Bronchial epithelial cell (primary cell): ENCODE data around the gene MLH3. TPM values are rescaled to one million over a fixed set of nuclear protein-coding genes. Genes with fewer than 3 reads are reported as not detected.

Experiments
- DNase-seq: peaks from one replicate; pipeline ENCODE4 v3.0.0-alpha.2; 2010; ENCODE audit warnings: low read depth
- FAIRE-seq: peaks from 2 replicates; lab custom pipeline; 2011; peaks lifted over from hg19 to GRCh38; lab: Jason Lieb, UNC
- H3K27me3 ChIP-seq: 2 replicates; pipeline ENCODE4 v1.5.1; 2011; ENCODE audit warnings: low read length; ENCODE audit not compliant: control insufficient read depth, insufficient read depth
- H3K36me3 ChIP-seq: 2 replicates; pipeline ENCODE4 v1.5.1; 2011; ENCODE audit warnings: low read length; ENCODE audit not compliant: control insufficient read depth, insufficient read depth
- H3K4me3 ChIP-seq: 2 replicates; pipeline ENCODE4 v1.5.1; 2011; ENCODE audit warnings: mild to moderate bottlenecking, low read depth, low read length, control low read depth
- total RNA-seq: library from RNA; depleted of rRNA; stranded (reverse); fragments of >200 nt; gene quantifications from 2 replicates; pipeline ENCODE4 v1.2.1, GENCODE V29; 2014
- TF ChIP-seq, protein P1 (sequence below): IDR thresholded peaks from 2 replicates; pipeline ENCODE4 v1.5.1; 2011; ENCODE audit warnings: mild to moderate bottlenecking, moderate library complexity, low read length, control low read depth, inconsistent platforms; ENCODE audit not compliant: insufficient read depth, severe bottlenecking

The MLH3 gene
- total RNA-seq, 1 donor from 2014 or later, result 24.0 TPM

DNA sequence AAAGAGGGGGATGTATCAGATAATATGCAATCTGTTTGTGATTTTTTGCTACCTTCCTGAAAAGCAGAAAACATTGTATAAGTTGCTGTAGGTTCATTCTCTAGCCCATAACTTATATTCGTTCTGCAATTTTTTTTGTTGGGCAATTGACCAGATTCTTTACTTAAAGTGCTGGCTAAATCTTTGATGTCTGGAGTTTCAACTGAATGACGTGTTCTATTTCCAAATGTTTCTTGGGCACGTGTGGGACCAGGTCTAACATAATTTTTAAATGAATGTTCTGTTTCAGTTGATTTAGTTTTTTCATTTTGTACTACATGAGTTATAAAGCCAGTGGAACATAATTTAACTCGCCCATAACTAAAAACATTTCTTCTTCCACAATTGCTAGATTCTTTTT, 3.8 kb downstream of the MLH3 start:
- Histone ChIP-seq H3K27me3 (no peaks in the 10 kb centered on the region), H3K36me3 (no peaks in the 10 kb centered on the region), H3K4me3 (no peak overlapping the region)
- TF ChIP-seq, protein P1, sequence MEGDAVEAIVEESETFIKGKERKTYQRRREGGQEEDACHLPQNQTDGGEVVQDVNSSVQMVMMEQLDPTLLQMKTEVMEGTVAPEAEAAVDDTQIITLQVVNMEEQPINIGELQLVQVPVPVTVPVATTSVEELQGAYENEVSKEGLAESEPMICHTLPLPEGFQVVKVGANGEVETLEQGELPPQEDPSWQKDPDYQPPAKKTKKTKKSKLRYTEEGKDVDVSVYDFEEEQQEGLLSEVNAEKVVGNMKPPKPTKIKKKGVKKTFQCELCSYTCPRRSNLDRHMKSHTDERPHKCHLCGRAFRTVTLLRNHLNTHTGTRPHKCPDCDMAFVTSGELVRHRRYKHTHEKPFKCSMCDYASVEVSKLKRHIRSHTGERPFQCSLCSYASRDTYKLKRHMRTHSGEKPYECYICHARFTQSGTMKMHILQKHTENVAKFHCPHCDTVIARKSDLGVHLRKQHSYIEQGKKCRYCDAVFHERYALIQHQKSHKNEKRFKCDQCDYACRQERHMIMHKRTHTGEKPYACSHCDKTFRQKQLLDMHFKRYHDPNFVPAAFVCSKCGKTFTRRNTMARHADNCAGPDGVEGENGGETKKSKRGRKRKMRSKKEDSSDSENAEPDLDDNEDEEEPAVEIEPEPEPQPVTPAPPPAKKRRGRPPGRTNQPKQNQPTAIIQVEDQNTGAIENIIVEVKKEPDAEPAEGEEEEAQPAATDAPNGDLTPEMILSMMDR, result no peak
- no peak for FAIRE-seq
- DNase-seq, result no peak

- DNase-seq (no peak), FAIRE-seq (no peak)
- Histone ChIP-seq H3K36me3 (peaks cover 3% of the 10 kb centered on the region), H3K27me3 (no peaks in the 10 kb centered on the region), H3K4me3 (no peak overlapping the region)
- TF ChIP-seq, protein P1, result no peak
Measured at GRCh38 chr14:75046899-75047298, 4.4 kb downstream of the MLH3 start.

DNA sequence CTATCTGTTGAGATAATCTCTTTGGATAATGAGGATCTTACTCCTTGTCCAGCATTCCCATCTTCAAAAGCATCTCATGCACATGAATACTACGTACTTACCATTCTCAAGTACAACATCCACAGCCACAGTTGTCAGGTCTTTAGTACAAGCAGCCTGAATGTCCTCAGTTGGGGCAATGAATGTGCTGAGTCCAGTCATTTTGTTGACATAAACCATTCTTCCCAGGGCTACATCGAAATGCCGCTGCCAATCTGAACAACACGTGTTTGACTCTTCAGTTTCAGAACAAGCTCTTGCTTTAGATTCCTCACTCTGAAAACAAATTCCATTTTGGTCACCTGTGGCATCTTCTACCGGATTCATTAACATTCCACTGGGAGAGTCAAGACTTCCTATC, 5.0 kb downstream of the MLH3 start:
- H3K4me3 ChIP-seq, result no peak overlapping the region
- DNase-seq, result no peak
- FAIRE-seq, result no peak
- peaks cover 4% of the 10 kb centered on the region for H3K36me3 ChIP-seq
- no peaks in the 10 kb centered on the region for H3K27me3 ChIP-seq
- TF ChIP-seq, protein P1, result no peak

DNA sequence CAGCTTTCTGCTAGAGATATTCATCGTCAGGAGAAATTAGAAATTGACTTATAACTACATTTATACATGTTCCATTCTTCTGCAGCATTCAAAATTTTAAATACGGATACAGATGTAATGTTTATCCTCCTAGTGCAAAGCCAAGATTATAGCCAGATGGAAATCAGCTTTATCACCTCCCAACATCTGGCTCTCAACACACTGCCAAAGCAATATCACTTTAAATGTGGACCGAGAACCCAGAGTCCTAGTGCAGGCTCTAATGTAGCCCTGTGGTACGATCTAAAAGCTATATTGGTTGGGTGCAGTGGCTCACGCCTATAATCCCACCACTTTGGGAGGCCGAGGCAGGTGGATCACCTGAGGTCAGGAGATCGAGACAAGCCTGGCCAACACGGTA, 6.5 kb downstream of the MLH3 start:
- no peak for FAIRE-seq

GRCh38 chr14:75044322-75044721, 6.9 kb downstream of the MLH3 start:
- no peak overlapping the region for H3K4me3 ChIP-seq
- DNase-seq (peak; percentile 67), FAIRE-seq (no peak)
- no peaks in the 10 kb centered on the region for H3K27me3 ChIP-seq
- TF ChIP-seq, protein P1, result no peak
- H3K36me3 ChIP-seq, result peaks cover 4% of the 10 kb centered on the region

More for the DNA sequence above, 6.5 kb downstream of the MLH3 start:
- peaks cover 4% of the 10 kb centered on the region for H3K36me3 ChIP-seq
- H3K4me3 ChIP-seq, result no peak overlapping the region
- no peaks in the 10 kb centered on the region for H3K27me3 ChIP-seq
- DNase-seq, result no peak
- TF ChIP-seq, protein P1, result no peak

DNA sequence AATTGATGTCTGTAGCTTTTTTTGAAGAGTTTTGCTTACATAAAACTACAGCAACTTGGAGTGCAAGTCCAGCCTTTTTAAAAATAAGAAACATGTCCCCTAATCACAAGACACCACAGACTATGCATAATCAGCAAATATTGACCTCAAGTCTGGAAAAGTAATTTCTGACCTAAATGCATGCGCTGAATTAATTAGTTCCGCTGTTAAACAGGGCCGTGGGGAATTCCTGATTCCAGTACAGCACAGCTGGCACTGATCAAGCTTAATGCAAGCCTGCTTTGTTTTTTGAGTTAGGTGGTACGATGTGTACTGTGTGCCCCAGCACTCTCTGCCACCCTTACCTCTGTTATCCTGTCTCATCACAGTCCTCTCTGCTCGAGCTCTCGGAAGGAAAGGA, 9.2 kb downstream of the MLH3 start:
- Histone ChIP-seq H3K36me3 (peaks cover 10% of the 10 kb centered on the region), H3K27me3 (no peaks in the 10 kb centered on the region), H3K4me3 (no peak overlapping the region)
- no peak for FAIRE-seq
- TF ChIP-seq, protein P1, result no peak
- no peak for DNase-seq
